Hippocampal formation (tissue), 2 donors: Measurements from ENCODE around the gene AKAP7.
A peak's percentile ranks its signal among the peaks of the same experiment; 100 is the strongest.

ENCODE experiments used
- DNase-seq, 2 donors: peaks; one replicate each; lab custom pipeline; 2025; lab: John Stamatoyannopoulos, UW

AKAP7 gene

GRCh38 chr6:131134220-131134979, 867 bp upstream of the AKAP7 start:
- DNase-seq: no peak

DNA sequence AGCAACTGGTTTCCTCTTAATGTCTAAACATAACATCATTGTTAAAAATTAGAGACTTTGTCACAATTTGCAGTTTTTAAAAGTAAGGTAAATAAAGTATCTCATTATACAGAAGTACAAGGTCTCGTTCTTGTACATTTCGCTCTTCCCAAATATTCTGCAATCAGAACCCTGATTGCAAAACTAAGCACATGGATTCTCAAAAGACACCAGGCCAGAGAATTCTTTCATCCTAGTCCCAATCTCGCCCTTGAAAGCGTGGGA, 355 bp upstream of the AKAP7 start:
- no peak for DNase-seq

- DNase-seq: peak in 1 of 2 donors; percentile 68
Observed at GRCh38 chr6:131136021-131136786, 937 bp downstream of the AKAP7 start.

GRCh38 chr6:131139599-131139998, 4.3 kb downstream of the AKAP7 start:
- DNase-seq: no peak

DNA sequence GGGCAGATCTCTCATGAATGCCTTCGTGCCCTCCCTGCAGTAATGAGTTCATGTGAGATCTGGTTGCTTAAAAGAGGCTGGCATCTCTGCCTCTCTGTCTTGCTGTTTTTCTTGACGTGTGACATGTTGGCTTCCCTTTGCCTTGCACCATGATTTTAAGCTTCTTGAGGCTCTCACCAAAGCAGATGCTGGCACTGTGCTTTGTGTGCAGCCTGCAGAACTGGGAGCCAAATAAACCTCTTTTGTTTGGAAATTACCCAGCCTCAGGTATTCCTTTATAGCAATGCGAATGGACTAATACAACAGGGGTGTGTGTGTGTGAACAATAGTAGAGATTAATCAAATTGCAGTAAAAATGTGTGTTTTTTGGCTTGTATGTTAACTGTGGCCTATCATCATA, 8.1 kb downstream of the AKAP7 start:
- no peak for DNase-seq

DNA sequence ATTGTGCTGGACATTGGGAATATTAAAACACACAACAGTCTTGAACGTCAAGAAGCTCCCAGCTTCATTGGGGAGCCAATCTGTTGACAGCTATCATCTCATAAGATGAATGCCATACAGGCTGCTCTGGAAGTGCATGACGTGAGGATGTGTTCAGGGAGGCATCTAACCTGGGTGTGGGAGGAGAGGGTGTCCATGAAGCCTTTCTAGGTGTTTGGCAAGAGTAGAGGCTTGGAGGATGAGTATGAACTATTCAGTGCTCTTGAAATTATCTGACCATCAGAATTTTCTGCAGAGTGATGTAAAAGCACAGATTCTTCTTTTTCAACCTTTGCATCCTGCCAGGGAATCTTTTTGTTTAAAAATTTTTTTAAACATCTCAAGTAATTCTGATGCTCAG, 11.6 kb downstream of the AKAP7 start:
- DNase-seq: no peak

- DNase-seq: no peak
Observed at GRCh38 chr6:131156411-131156810, 21.1 kb downstream of the AKAP7 start.

DNA sequence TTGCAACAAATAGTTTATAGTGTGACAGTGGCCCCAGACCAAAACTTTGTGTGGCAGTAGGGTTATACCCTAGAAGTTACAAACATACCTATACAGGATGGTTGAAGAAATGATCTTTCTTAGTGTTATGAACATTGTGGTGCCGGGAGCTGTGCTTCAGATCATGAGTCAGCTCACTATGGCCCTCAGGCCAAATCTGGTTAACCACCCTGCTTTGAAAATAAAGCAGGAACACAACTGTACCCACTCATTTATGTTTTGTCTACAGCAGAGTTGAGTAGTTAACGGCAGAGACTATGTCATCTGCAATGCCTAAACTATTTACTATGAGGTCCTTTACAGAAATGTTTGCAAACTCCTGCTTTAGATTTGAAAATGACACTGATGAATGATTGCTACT, 24.3 kb downstream of the AKAP7 start:
- DNase-seq: no peak

DNA sequence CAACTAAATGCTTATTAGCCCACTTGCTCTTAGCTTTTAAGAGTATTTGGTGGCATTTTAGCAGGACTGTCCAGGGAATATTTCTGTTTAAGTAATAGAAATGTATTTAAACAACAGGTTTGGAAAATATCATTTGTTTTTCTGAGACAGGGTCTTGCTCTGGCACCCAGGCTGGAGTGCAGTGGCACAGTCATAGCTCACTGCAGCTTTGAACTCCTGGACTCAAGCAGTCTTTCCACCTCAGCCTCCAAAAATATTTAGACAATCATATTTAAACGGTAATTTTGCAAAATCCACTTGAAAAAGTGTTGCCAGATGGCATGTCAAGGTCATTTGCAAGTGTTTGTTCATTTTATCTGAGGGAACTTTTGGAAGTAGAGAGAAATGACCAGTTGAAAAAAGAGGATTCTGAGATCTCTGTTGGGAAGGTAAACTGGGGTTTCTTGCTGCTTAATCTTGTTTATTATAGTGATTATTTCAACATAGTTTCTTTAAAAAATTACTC, 25.0 kb downstream of the AKAP7 start:
- DNase-seq: no peak

GRCh38 chr6:131161987-131162386, 26.7 kb downstream of the AKAP7 start:
- DNase-seq: no peak

DNA sequence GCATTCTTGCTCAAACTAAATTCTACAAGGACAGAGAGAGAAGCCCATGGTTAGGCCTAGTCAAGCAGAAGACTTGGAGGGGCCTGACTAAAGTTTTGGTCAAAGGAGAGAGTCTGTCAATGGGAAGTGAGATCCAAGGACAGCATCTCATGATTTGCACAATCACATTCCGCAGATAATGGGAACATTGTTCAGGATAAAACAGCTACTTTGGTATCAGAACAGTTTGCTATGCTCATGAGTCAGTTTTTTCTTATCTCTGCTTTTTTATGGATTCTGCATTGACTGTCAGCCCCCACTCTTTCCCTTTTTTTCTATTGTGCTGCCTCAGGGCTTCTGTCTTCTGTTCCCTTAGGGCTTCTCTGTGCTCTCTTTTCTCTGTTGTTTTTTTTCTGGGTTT, 28.6 kb downstream of the AKAP7 start:
- peak in 1 of 2 donors; percentile 20 for DNase-seq

GRCh38 chr6:131164506-131164905, 29.2 kb downstream of the AKAP7 start:
- DNase-seq: no peak

GRCh38 chr6:131167773-131168172, 32.5 kb downstream of the AKAP7 start:
- DNase-seq: peak in 1 of 2 donors; percentile 25

GRCh38 chr6:131169613-131170012, 34.3 kb downstream of the AKAP7 start:
- DNase-seq: no peak

- no peak for DNase-seq
Observed at GRCh38 chr6:131172222-131172621, 37.0 kb downstream of the AKAP7 start.

DNA sequence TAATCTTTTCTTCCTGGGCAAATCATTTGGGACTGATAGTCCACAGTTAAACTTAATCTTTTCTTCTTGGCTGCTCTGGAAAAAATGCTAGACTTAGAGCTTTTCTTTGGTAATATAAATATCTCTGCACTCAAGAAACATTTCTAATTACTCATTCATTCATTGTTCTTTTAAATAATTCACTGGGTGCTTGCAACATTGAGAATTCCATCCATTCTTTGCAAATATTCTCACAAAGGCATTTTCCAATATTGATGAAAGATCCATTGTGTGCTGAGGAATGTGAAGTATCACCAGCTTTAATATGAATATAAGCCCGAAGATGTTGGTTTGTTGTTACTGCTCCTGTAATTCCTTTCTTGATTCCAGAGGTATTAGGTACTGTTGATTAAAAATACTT, 38.4 kb downstream of the AKAP7 start:
- DNase-seq: no peak

DNA sequence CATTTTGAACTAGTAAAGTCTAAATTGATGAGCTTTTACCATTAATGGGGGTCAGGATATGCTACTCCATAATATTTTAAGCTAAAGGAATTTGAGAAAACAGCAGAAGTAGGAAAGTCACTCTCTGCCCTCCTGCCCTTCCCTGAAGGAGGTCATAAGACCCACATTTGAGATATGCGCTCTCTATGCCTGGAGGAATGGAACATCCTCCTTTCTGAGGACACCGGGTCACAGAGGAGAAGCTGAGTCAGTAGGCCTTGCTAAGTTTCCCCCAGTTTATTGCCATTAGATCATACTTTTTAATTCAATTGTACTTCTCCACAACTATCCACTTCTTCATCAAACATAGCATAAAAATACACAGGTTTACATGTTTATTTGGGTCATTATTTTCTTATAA, 40.3 kb downstream of the AKAP7 start:
- DNase-seq: no peak

GRCh38 chr6:131177996-131178395, 42.7 kb downstream of the AKAP7 start:
- no peak for DNase-seq

DNA sequence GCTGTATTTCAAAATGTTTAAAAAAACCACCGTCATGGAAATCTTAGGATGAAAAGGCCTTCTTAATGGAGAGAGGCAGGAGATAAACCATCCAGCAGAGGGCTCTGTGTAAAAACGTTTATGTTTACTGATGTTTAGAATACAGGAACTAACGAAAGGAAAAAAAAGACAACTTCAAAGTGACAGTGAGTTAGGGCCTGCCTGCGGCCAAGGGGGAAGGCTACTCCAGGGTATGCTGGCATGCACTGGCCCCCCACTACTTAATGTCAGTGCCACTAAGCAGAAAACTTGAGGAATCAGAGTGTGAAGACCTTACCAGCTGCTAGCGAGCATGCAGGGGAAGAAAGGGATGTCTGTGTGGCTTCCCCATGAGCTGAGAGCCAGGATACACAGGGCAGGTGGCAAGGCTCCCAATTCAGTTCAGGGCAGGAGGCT, 47.7 kb downstream of the AKAP7 start:
- peak in 1 of 2 donors; percentile 38 for DNase-seq

GRCh38 chr6:131183427-131184095, 48.3 kb downstream of the AKAP7 start:
- no peak for DNase-seq

DNA sequence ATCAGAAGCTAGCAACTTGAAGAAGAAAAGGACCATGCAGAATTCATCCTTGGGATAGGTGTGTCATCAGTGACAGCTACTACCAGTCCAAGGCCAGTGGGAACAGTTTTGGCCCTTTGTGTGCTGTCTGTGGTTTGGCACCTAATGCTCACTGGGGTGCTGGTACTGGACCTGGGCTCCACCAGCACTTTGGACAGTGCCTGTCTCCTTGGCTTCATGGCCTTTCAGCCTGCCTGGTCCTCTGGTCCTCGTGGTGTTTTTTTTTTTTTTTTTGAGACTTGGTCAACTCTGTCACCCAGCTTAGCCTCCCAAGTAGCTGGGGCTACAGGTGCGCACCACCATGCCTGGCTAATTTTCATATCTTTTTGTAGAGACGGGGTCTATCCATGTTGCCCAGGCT, 56.3 kb downstream of the AKAP7 start:
- no peak for DNase-seq

DNA sequence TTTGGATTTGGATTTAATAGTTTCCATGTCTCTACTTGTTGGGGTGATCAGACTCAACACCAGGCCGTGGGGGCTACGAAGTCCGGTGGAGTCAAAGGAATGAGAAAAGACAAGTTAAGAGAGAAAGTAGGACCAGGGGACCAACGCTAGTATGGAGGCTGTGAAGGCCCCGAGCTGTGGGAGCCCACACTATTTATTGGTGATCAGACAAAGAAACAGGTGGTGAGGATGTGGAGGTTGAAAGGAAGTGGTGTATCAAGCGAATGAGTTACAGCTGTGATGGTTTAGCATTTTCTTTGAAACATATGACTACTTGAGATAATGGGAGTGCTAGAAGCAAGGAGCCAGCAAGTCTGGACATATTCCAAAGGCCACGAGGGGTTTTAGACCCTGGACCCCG, 62.4 kb downstream of the AKAP7 start:
- DNase-seq: no peak
